Psoas muscle (tissue), 8 donors: ENCODE data around the gene MUC4. TPM values are rescaled to one million over a fixed set of nuclear protein-coding genes. Genes with fewer than 3 reads are reported as not detected.
"Not testable (repeated sequence)": the region's sequence is repeated elsewhere in the genome, so short reads cannot be mapped to it uniquely, and the experiment has no call there.

Experiments
- ATAC-seq, 4 donors: fragments of 200-7000 bp; cut with Tn5 transposase; one replicate each; pipeline ENCODE4 v1.9.1; 2020; ENCODE audit warnings: moderate library complexity in 3 of 4, mild to moderate bottlenecking in 2 of 4
- DNase-seq, 2 donors: peaks; one replicate each; pipeline ENCODE4 v3.0.0-alpha.2; 2020
- H3K27ac ChIP-seq: fragments of 200-600 bp; one replicate; pipeline ENCODE4 v1.8.0; 2022
- H3K27me3 ChIP-seq, 3 donors: fragments of 200-600 bp in 1 of 3; one replicate each; pipeline versions ENCODE4 v1.6.1 to v1.8.0; 2013 to 2022; ENCODE audit warnings: low read length in 2 of 3, mild to moderate bottlenecking in 2 of 3, moderate library complexity in 1 of 3; ENCODE audit not compliant: insufficient read depth in 3 of 3
- H3K36me3 ChIP-seq, 2 donors: fragments of 200-600 bp in 1 of 2; one replicate each; pipeline versions ENCODE4 v1.6.1 to v1.8.0; 2013 to 2022; ENCODE audit warnings: low read depth in 1 of 2, mild to moderate bottlenecking in 1 of 2, moderate library complexity in 1 of 2; ENCODE audit not compliant: insufficient read depth in 1 of 2
- H3K4me1 ChIP-seq: fragments of 200-600 bp; one replicate; pipeline ENCODE4 v1.8.0; 2022
- H3K4me3 ChIP-seq: fragments of 200-600 bp; one replicate; pipeline ENCODE4 v1.8.0; 2022; ENCODE audit warnings: mild to moderate bottlenecking
- H3K9me3 ChIP-seq: fragments of 200-600 bp; one replicate; pipeline ENCODE4 v1.8.0; 2022
- WGBS, 3 donors: extraction: QIAGEN DNeasy Blood & Tissue Kit; methylation state at CpG; one replicate each; pipeline versions ENCODE4 v1.1.6 to v1.1.7; 2013; 5-methylcytosine and 5-hydroxymethylcytosine counted together
- intact Hi-C, 2 donors: fragments of 100-400 bp; cut with DNase I; formaldehyde crosslinking; loops; one replicate each; pipeline versions ENCODE4 v1.11.0 to v1.14.2; 2022
- polyA plus RNA-seq, 3 donors: library from polyadenylated mRNA; stranded (reverse); fragments of 200-250 nt; gene quantifications; one replicate each; pipeline ENCODE4 v1.2.3, GENCODE V29; 2013
- total RNA-seq, 4 donors: library from RNA; stranded (reverse); fragmentation: NEBNext Ultra II Directional in 2 of 4; extraction: Animal tissue kit (Norgen Biotek cat#: 25700) in 2 of 4; gene quantifications; one replicate each; pipeline versions ENCODE4 v1.2.1 to v1.2.4, GENCODE V29; 2021 to 2023
- TF ChIP-seq, protein P1 (sequence below): fragments of 200-600 bp; IDR thresholded peaks from one replicate; pipeline ENCODE4 v1.8.0; 2022; ENCODE audit warnings: antibody characterized with exemption
- donor health status: healthy with polysubstance abuse.
- donor health status: DM: no; HTN: no; CAD: no; lungs with moderate emphysema.
- donor health status: Bipolar disorder and iron deficiency.
- donor health status: healthy.
- donor health status: DM: yes; HTN: yes; CAD: no.
- donor health status: DM: no; HTN: no; CAD: no.
- donor health status: DM: no; HTN: no; CAD: no.
- donor health status: DM: yes; HTN: yes; CAD: no.

MUC4 gene
- total and polyA plus RNA-seq, 7 donors = 0.01 to 0.08 (median 0.02) TPM; not detected in 4

DNA sequence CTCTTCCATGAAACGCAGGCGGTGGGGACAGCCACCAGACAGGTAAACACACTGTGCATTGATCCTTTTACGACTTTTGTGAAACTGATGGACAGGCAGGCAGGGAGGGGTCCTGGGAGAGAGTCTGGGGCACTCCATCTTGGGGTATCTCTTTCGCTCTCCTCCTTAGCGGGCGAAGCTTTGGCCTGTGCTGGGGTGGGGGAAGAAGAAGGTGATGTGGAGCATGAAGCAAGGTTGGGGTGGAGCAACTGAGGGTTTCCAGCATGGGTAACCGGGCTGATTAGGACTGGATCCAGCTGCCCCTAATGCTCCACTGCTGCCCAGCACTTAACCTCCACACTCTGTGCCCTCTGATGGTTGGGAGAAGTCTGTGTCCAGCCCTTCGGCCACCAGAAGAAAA is 65.4 kb downstream of the MUC4 start:
- no peak overlapping the region for H3K27ac ChIP-seq
- H3K4me3 ChIP-seq = no peak overlapping the region
- H3K27me3 ChIP-seq = no peaks in the 10 kb centered on the region
- no peaks in the 10 kb centered on the region for H3K9me3 ChIP-seq
- ATAC-seq (no peak), DNase-seq (no peak)
- no peaks in the 10 kb centered on the region for H3K4me1 ChIP-seq
- no peaks in the 10 kb centered on the region for H3K36me3 ChIP-seq
- WGBS, 3 donors = 78 to 80% (median 79%) methylated on average over 7 to 8 of the region's 8 CpGs
- intact Hi-C loops = loop anchor here in 1 of 2 donors (10.0 kb wide), 1 partner anchor 122 kb away; no protein-coding TSS in a partner anchor
- TF ChIP-seq, protein P1, sequence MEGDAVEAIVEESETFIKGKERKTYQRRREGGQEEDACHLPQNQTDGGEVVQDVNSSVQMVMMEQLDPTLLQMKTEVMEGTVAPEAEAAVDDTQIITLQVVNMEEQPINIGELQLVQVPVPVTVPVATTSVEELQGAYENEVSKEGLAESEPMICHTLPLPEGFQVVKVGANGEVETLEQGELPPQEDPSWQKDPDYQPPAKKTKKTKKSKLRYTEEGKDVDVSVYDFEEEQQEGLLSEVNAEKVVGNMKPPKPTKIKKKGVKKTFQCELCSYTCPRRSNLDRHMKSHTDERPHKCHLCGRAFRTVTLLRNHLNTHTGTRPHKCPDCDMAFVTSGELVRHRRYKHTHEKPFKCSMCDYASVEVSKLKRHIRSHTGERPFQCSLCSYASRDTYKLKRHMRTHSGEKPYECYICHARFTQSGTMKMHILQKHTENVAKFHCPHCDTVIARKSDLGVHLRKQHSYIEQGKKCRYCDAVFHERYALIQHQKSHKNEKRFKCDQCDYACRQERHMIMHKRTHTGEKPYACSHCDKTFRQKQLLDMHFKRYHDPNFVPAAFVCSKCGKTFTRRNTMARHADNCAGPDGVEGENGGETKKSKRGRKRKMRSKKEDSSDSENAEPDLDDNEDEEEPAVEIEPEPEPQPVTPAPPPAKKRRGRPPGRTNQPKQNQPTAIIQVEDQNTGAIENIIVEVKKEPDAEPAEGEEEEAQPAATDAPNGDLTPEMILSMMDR = no peak

DNA sequence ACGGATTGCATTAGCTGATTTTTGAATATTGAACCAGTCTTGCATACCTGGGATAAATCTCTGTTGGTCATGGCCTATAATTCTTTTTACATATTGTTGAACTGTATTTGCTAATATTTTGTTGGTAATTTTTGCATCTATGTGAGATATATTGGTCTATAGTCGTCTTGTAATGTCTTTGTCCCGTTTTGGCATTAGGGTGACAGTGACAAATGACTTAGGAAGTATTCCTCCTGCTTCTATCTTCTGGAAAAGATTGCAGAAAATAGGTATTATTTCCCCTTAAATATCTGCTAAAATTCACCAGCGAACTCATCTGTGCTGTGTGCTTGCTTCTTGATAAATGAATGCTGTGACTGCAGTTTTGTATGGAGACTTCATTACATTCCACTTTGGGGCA is 67.3 kb downstream of the MUC4 start:
- no peaks in the 10 kb centered on the region for H3K36me3 ChIP-seq
- 81 to 86% (median 86%) methylated on average over 4 of the region's 4 CpGs for WGBS, 3 donors
- no peaks in the 10 kb centered on the region for H3K4me1 ChIP-seq
- no peaks in the 10 kb centered on the region for H3K9me3 ChIP-seq
- ATAC-seq = no peak
- intact Hi-C loops = loop anchor here in 1 of 2 donors (2.0 to 10.0 kb wide), 2 partner anchors 16 to 120 kb away; no protein-coding TSS in a partner anchor
- no peak overlapping the region for H3K27ac ChIP-seq
- no peak for DNase-seq
- TF ChIP-seq, protein P1 = no peak
- no peak overlapping the region for H3K4me3 ChIP-seq
- no peaks in the 10 kb centered on the region for H3K27me3 ChIP-seq

DNA sequence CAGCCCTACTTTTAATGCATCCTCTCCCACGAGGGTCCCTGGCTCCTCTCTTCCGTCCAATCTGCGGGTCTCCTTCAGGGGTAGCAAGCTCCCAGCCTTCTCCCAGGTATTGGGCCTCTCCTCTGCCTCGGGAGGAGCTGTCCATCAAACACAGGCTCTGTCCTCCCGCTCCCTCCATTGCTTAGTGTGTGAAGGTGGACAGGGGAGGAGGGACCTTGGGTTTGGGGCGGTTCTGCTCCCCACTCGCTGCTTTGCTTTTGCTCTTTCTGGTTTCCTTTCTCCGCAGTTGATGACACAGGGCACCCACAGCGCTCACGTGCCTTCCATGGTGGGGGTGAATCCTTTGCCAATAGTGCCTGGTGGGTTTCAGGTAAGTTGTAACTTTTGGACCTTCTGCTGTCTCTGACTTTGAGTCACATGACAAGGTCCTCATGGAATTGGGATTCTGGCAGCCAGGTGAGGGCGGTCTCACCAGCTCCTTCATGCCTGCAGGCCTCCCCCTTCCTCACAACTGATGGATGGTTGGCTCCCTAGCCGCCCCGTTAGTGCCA is 72.1 kb downstream of the MUC4 start:
- Histone ChIP-seq H3K27ac (no peak overlapping the region), H3K4me3 (no peak overlapping the region), H3K36me3 (peaks cover 0 to 34% of the 10 kb centered on the region in 2 donors), H3K9me3 (no peaks in the 10 kb centered on the region), H3K4me1 (no peaks in the 10 kb centered on the region), H3K27me3 (no peaks in the 10 kb centered on the region)
- no peak for DNase-seq
- ATAC-seq = no peak
- TF ChIP-seq, protein P1 = no peak
- WGBS, 3 donors = 81 to 85% (median 83%) methylated on average over 13 of the region's 13 CpGs
- intact Hi-C loops = loop anchor here in 1 of 2 donors (10.0 kb wide), 1 partner anchor 115 kb away; no protein-coding TSS in a partner anchor

DNA sequence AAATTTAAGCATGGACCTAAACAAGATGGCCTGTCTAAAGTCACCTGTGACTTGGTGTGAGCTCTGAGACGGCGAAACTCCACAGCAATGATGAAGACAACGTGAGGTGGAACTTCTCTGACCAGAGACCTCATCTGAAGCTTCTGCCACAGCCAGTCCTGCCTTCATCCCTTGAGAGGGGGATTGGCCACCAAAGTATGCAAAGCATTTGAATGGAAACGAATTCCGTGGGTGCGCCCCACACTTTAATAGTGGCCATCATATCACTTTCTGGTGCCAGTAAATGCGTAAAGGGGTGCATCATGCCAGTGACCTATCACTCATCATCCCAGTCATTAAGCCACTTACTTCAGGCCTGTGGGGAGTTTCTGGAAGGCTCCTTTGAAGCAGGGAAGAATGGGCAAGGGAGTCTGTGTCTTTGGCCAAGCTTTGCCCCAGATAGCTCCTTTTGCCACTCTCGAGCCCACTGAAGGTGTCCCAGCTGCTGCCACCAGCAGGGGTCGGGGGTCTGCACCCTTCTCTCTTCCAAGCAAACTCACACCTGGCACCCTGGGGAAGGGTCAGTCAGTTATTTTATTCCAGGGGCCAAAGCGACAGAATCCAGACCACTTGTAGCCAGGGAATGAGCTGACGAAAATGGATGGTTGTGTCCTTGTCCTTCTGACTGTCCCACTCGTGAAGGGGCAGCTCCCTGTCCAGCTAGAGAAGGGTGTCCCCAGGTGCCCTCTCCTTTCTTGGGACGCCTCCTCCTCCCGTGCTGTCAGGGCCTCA is 73.3 kb downstream of the MUC4 start:
- no peak overlapping the region for H3K4me3 ChIP-seq
- H3K9me3 ChIP-seq = no peaks in the 10 kb centered on the region
- H3K27me3 ChIP-seq = no peaks in the 10 kb centered on the region
- 86 to 90% (median 88%) methylated on average over 14 of the region's 14 CpGs for WGBS, 3 donors
- peak in 1 of 4 donors; percentile 20 for ATAC-seq
- no peaks in the 10 kb centered on the region for H3K4me1 ChIP-seq
- H3K36me3 ChIP-seq = peaks cover 0 to 44% of the 10 kb centered on the region in 2 donors
- H3K27ac ChIP-seq = no peak overlapping the region
- no peak for DNase-seq
- intact Hi-C loops = no loop called here
- TF ChIP-seq, protein P1 = no peak

DNA sequence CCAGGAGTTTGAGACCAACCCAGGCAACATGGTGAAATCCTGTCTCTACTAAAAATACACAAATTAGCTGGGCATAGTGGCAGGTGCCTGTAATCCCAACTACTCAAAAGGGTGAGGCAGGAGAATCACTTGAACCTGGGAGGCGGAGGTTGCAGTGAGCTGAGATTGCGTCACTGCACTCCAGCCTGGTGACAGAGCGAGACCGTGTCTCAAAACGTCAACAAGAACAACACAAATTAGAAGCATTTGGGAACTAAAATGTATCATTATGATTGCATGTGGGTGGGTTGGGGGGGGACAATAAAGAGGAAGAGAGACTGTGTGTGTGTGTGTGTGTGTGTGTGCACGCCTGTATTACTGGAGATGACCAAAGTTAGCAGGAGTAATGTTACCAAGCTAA is 73.9 kb downstream of the MUC4 start:
- H3K4me1 ChIP-seq, H3K27me3 ChIP-seq, ATAC-seq, intact Hi-C loops, H3K4me3 ChIP-seq, DNase-seq, H3K9me3 ChIP-seq, H3K27ac ChIP-seq: not testable (repeated sequence)
- peaks cover 0 to 51% of the 10 kb centered on the region in 2 donors for H3K36me3 ChIP-seq
- WGBS, 3 donors = 87 to 94% (median 89%) methylated on average over 6 of the region's 6 CpGs
